Astrocyte (in vitro differentiated cells and primary cell): ENCODE data around the gene MAPKBP1. TPM values are rescaled to one million over a fixed set of nuclear protein-coding genes. Genes with fewer than 3 reads are reported as not detected.
A peak's percentile ranks its signal among the peaks of the same experiment; 100 is the strongest.

Experiments used
- DNase-seq: peaks from one replicate; pipeline ENCODE4 v3.0.0-alpha.2; 2010; ENCODE audit warnings: low read depth
- FAIRE-seq: peaks from 2 replicates; lab custom pipeline; 2011; peaks lifted over from hg19 to GRCh38; lab: Jason Lieb, UNC
- H2AFZ ChIP-seq: 2 replicates; pipeline ENCODE4 v1.6.0; 2012; ENCODE audit warnings: low read depth, low read length, inconsistent platforms
- H3K27ac ChIP-seq: 2 replicates; pipeline ENCODE4 v1.5.1; 2011; ENCODE audit warnings: low read depth, low read length, inconsistent platforms
- H3K27me3 ChIP-seq: 2 replicates; pipeline ENCODE4 v1.6.0; 2011; ENCODE audit warnings: low read length, inconsistent platforms; ENCODE audit not compliant: insufficient read depth
- H3K36me3 ChIP-seq: 2 replicates; pipeline ENCODE4 v1.5.1; 2011; ENCODE audit warnings: low read length, inconsistent platforms; ENCODE audit not compliant: insufficient read depth
- H3K4me1 ChIP-seq: 2 replicates; pipeline ENCODE4 v1.5.1; 2011; ENCODE audit warnings: low read length, inconsistent platforms; ENCODE audit not compliant: insufficient read depth
- H3K4me2 ChIP-seq: 2 replicates; pipeline ENCODE4 v1.6.0; 2012; ENCODE audit warnings: low read length, inconsistent platforms
- H3K4me3 ChIP-seq: 2 replicates; pipeline ENCODE4 v1.5.1; 2011; ENCODE audit warnings: low read depth, mild to moderate bottlenecking, low read length, inconsistent platforms; ENCODE audit not compliant: insufficient read depth
- H3K79me2 ChIP-seq: 2 replicates; pipeline ENCODE4 v1.6.0; 2012; ENCODE audit warnings: mild to moderate bottlenecking, low read length, inconsistent platforms; ENCODE audit not compliant: insufficient read depth
- H3K9ac ChIP-seq: 2 replicates; pipeline ENCODE4 v1.6.0; 2012; ENCODE audit warnings: mild to moderate bottlenecking, low read length, inconsistent platforms
- H3K9me3 ChIP-seq: 2 replicates; pipeline ENCODE4 v1.5.1; 2012; ENCODE audit warnings: low read depth, mild to moderate bottlenecking, low read length, inconsistent platforms; ENCODE audit not compliant: insufficient read depth
- H4K20me1 ChIP-seq: 2 replicates; pipeline ENCODE4 v1.6.0; 2012; ENCODE audit warnings: low read length, inconsistent platforms; ENCODE audit not compliant: insufficient read depth
- H3K27ac Mint-ChIP-seq: one replicate; pipeline ENCODE4 v1.8.0; 2021; ENCODE audit warnings: mild to moderate bottlenecking, mixed read lengths; ENCODE audit not compliant: unreplicated experiment
- H3K27me3 Mint-ChIP-seq: one replicate; pipeline ENCODE4 v1.8.0; 2021; ENCODE audit warnings: low read depth, mixed read lengths; ENCODE audit not compliant: unreplicated experiment
- H3K36me3 Mint-ChIP-seq: one replicate; pipeline ENCODE4 v1.8.0; 2021; ENCODE audit warnings: low read depth, mixed read lengths; ENCODE audit not compliant: unreplicated experiment
- H3K4me1 Mint-ChIP-seq: one replicate; pipeline ENCODE4 v1.8.0; 2021; ENCODE audit warnings: low read depth, mixed read lengths; ENCODE audit not compliant: unreplicated experiment
- H3K4me3 Mint-ChIP-seq: one replicate; pipeline ENCODE4 v1.8.0; 2021; ENCODE audit warnings: mild to moderate bottlenecking, moderate library complexity, mixed read lengths; ENCODE audit not compliant: unreplicated experiment
- H3K9me3 Mint-ChIP-seq: one replicate; pipeline ENCODE4 v1.8.0; 2021; ENCODE audit warnings: mild to moderate bottlenecking, mixed read lengths; ENCODE audit not compliant: unreplicated experiment
- EZH2 ChIP-seq: IDR thresholded peaks from 2 replicates; pipeline ENCODE4 v1.6.1; 2012; ENCODE audit warnings: mild to moderate bottlenecking, low read length, inconsistent platforms; ENCODE audit not compliant: insufficient read depth
- total RNA-seq: library from RNA; stranded (reverse); gene quantifications from 2 replicates; pipeline ENCODE4 v1.2.1, GENCODE V29; 2021
- TF ChIP-seq, protein P1 (sequence below): IDR thresholded peaks from 2 replicates; pipeline ENCODE4 v1.5.1; 2011; ENCODE audit warnings: low read depth, mild to moderate bottlenecking, inconsistent platforms, low read length, moderate library complexity; ENCODE audit not compliant: insufficient read depth

Gene MAPKBP1
- total RNA-seq, 1 donor from 2014 or later, result 30.8 TPM

DNA sequence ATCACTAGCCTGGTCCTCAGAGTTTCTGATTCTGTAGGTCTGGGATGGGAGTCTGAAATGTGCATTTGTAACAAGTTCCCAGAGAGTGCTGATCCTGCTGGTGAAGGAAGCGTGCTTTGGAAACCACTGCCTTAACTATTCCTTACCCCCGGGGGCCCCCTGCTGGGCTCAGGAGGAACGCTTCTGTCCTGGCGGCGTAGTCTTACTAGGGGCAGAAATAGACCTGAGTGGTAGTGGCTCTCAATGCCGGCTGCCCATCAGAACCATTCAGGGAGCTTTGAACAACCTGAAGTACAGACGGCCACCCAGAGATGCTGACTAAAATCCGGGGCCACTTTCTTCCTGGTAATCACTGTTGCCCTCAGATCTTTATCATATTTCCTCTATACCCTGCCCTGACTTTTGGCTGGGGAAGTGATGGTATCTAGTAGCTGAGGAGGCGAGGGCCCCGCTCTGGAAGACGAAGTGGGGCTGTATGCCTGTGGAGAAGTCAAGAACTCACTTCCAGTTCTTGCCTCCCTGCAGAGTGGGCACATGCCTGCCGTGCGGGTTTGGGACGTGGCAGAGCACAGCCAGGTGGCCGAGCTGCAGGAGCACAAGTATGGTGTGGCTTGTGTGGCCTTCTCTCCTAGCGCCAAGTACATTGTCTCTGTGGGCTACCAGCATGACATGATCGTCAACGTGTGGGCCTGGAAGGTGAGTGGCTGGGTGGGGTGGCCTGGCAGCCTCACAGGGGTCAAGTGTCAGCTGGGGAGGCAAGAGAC is 37.3 kb downstream of the MAPKBP1 start:
- peaks cover 20% of the 10 kb centered on the region for H3K36me3 Mint-ChIP-seq
- H3K4me1 ChIP-seq, result peaks cover 5% of the 10 kb centered on the region
- H3K9me3 Mint-ChIP-seq, result no peaks in the 10 kb centered on the region
- H3K4me2 ChIP-seq, result no peak overlapping the region
- H4K20me1 ChIP-seq, result peaks cover 56% of the 10 kb centered on the region
- H3K27me3 ChIP-seq, result no peaks in the 10 kb centered on the region
- H3K9me3 ChIP-seq, result no peaks in the 10 kb centered on the region
- H3K9ac ChIP-seq, result no peak overlapping the region
- no peak overlapping the region for H2AFZ ChIP-seq
- peak; percentile 51 for DNase-seq
- H3K36me3 ChIP-seq, result peaks cover 7% of the 10 kb centered on the region
- TF ChIP-seq EZH2, result no peak
- TF ChIP-seq, protein P1, sequence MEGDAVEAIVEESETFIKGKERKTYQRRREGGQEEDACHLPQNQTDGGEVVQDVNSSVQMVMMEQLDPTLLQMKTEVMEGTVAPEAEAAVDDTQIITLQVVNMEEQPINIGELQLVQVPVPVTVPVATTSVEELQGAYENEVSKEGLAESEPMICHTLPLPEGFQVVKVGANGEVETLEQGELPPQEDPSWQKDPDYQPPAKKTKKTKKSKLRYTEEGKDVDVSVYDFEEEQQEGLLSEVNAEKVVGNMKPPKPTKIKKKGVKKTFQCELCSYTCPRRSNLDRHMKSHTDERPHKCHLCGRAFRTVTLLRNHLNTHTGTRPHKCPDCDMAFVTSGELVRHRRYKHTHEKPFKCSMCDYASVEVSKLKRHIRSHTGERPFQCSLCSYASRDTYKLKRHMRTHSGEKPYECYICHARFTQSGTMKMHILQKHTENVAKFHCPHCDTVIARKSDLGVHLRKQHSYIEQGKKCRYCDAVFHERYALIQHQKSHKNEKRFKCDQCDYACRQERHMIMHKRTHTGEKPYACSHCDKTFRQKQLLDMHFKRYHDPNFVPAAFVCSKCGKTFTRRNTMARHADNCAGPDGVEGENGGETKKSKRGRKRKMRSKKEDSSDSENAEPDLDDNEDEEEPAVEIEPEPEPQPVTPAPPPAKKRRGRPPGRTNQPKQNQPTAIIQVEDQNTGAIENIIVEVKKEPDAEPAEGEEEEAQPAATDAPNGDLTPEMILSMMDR, result peak; percentile 86
- H3K27me3 Mint-ChIP-seq, result no peaks in the 10 kb centered on the region
- H3K79me2 ChIP-seq, result peaks cover 7% of the 10 kb centered on the region
- H3K27ac ChIP-seq, result no peak overlapping the region
- H3K4me3 Mint-ChIP-seq, result no peak overlapping the region
- no peak overlapping the region for H3K27ac Mint-ChIP-seq
- H3K4me1 Mint-ChIP-seq, result peaks cover 2% of the 10 kb centered on the region
- peak; percentile 17 for FAIRE-seq
- H3K4me3 ChIP-seq, result no peak overlapping the region

DNA sequence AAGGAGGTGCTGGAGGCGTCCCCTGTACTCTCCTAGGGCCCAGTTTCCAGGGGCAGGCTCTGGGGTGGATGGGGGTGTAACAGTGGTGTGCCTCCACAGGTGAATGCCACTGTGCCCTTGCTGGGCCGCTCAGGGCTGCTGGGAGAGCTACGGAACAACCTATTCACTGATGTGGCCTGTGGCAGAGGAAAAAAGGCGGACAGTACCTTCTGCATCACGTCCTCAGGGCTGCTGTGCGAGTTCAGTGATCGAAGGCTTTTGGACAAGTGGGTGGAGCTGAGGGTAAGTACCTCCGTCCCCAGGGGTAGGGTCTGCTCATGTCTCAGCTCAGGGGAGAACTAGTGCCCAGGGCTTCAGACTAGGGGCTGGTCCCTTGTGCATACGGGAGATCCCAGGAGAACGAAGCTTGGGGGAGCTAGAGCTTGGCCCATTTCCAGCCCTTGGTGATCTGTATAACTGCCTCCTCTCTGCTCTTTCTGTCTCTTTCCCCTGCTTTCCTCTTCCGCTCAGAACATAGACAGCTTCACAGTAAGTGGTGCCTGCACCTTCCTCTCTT is 38.6 kb downstream of the MAPKBP1 start:
- peaks cover 5% of the 10 kb centered on the region for H3K4me1 ChIP-seq
- FAIRE-seq (no peak), DNase-seq (no peak)
- Mint-ChIP-seq H3K4me3 (no peak overlapping the region), H3K9me3 (no peaks in the 10 kb centered on the region), H3K27me3 (no peaks in the 10 kb centered on the region), H3K36me3 (peaks cover 30% of the 10 kb centered on the region), H3K4me1 (peaks cover 2% of the 10 kb centered on the region), H3K27ac (no peak overlapping the region)
- H3K4me2 ChIP-seq, result no peak overlapping the region
- peaks cover 11% of the 10 kb centered on the region for H3K36me3 ChIP-seq
- peaks cover 48% of the 10 kb centered on the region for H4K20me1 ChIP-seq
- H3K79me2 ChIP-seq, result no peaks in the 10 kb centered on the region
- H3K27me3 ChIP-seq, result no peaks in the 10 kb centered on the region
- H3K9me3 ChIP-seq, result no peaks in the 10 kb centered on the region
- H3K9ac ChIP-seq, result no peak overlapping the region
- no peak overlapping the region for H3K4me3 ChIP-seq
- no peak for TF ChIP-seq EZH2
- TF ChIP-seq, protein P1, result no peak
- H2AFZ ChIP-seq, result no peak overlapping the region
- no peak overlapping the region for H3K27ac ChIP-seq

DNA sequence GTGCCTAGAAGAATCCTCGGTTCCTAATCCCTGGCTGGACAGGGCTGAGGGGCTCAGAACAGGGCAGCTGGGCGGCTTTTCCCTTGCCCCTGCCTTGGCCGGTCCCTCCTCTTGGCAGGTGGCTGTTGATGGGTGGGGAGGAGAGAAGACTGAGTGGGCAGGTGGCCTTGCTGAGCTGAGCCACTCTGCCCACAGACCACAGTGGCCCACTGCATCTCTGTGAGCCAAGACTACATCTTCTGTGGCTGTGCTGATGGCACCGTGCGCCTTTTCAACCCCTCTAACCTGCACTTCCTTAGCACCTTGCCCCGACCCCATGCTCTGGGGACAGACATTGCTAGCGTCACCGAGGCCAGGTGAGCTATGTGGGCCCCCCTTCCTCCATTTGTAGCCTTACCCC is 39.1 kb downstream of the MAPKBP1 start:
- peaks cover 48% of the 10 kb centered on the region for H4K20me1 ChIP-seq
- H2AFZ ChIP-seq, result no peak overlapping the region
- H3K9me3 ChIP-seq, result no peaks in the 10 kb centered on the region
- TF ChIP-seq, protein P1, result no peak
- TF ChIP-seq EZH2, result no peak
- Mint-ChIP-seq H3K27ac (no peak overlapping the region), H3K9me3 (no peaks in the 10 kb centered on the region), H3K4me3 (no peak overlapping the region), H3K4me1 (peaks cover 2% of the 10 kb centered on the region), H3K36me3 (peaks cover 34% of the 10 kb centered on the region), H3K27me3 (no peaks in the 10 kb centered on the region)
- H3K27ac ChIP-seq, result no peak overlapping the region
- H3K9ac ChIP-seq, result no peak overlapping the region
- FAIRE-seq (no peak), DNase-seq (no peak)
- peaks cover 11% of the 10 kb centered on the region for H3K36me3 ChIP-seq
- H3K79me2 ChIP-seq, result no peaks in the 10 kb centered on the region
- H3K4me1 ChIP-seq, result peaks cover 5% of the 10 kb centered on the region
- no peak overlapping the region for H3K4me2 ChIP-seq
- H3K4me3 ChIP-seq, result no peak overlapping the region
- H3K27me3 ChIP-seq, result no peaks in the 10 kb centered on the region
